Amniotic stem cell (primary cell): ENCODE data around the gene FGF14.
A peak's percentile ranks its signal among the peaks of the same experiment; 100 is the strongest.

Experiments
- DNase-seq: peaks from one replicate; lab custom pipeline; 2025; lab: John Stamatoyannopoulos, UW

The FGF14 gene

GRCh38 chr13:101925731-101926130, 476.1 kb downstream of the FGF14 start:
- DNase-seq, result no peak

GRCh38 chr13:101919541-101920181, 482.2 kb downstream of the FGF14 start:
- no peak for DNase-seq

- no peak for DNase-seq
Measured at GRCh38 chr13:101917833-101918661, 483.8 kb downstream of the FGF14 start.

- DNase-seq, result no peak
Measured at GRCh38 chr13:101917475-101917810, 484.4 kb downstream of the FGF14 start.

- DNase-seq, result no peak
Measured at GRCh38 chr13:101916775-101917474, 484.9 kb downstream of the FGF14 start.

- DNase-seq, result no peak
Measured at GRCh38 chr13:101916108-101916774, 485.6 kb downstream of the FGF14 start.

- DNase-seq, result no peak
Measured at GRCh38 chr13:101915755-101916107, 486.1 kb downstream of the FGF14 start.

GRCh38 chr13:101915331-101915730, 486.5 kb downstream of the FGF14 start:
- no peak for DNase-seq

- no peak for DNase-seq
Measured at GRCh38 chr13:101911752-101912151, 490.1 kb downstream of the FGF14 start.

GRCh38 chr13:101903890-101904289, 498.0 kb downstream of the FGF14 start:
- DNase-seq, result no peak

GRCh38 chr13:101898676-101899075, 503.2 kb downstream of the FGF14 start:
- no peak for DNase-seq

GRCh38 chr13:101896541-101896940, 505.3 kb downstream of the FGF14 start:
- no peak for DNase-seq

GRCh38 chr13:101893021-101893420, 508.8 kb downstream of the FGF14 start:
- no peak for DNase-seq

- no peak for DNase-seq
Measured at GRCh38 chr13:101892296-101892695, 509.6 kb downstream of the FGF14 start.

- DNase-seq, result no peak
Measured at GRCh38 chr13:101881593-101881992, 520.3 kb downstream of the FGF14 start.

- DNase-seq, result no peak
Measured at GRCh38 chr13:101880581-101880980, 521.3 kb downstream of the FGF14 start.

GRCh38 chr13:101876951-101877350, 524.9 kb downstream of the FGF14 start:
- DNase-seq, result no peak

GRCh38 chr13:101875717-101876393, 526.0 kb downstream of the FGF14 start:
- peak; percentile 21 for DNase-seq

GRCh38 chr13:101875091-101875490, 526.8 kb downstream of the FGF14 start:
- no peak for DNase-seq

- no peak for DNase-seq
Measured at GRCh38 chr13:101869553-101869952, 532.3 kb downstream of the FGF14 start.

- no peak for DNase-seq
Measured at GRCh38 chr13:101868585-101869469, 533.0 kb downstream of the FGF14 start.
